Erythroblast (primary cell): ENCODE results near the gene SERGEF.

Experiments used
- GATA1 ChIP-seq: IDR thresholded peaks from 2 replicates; pipeline ENCODE4 v1.6.1; 2011; ENCODE audit warnings: low read depth, mild to moderate bottlenecking, control low read depth, low read length, moderate library complexity
- POLR2A ChIP-seq: IDR thresholded peaks from 2 replicates; pipeline ENCODE4 v1.6.1; 2011; ENCODE audit warnings: mild to moderate bottlenecking, low read length

DNA sequence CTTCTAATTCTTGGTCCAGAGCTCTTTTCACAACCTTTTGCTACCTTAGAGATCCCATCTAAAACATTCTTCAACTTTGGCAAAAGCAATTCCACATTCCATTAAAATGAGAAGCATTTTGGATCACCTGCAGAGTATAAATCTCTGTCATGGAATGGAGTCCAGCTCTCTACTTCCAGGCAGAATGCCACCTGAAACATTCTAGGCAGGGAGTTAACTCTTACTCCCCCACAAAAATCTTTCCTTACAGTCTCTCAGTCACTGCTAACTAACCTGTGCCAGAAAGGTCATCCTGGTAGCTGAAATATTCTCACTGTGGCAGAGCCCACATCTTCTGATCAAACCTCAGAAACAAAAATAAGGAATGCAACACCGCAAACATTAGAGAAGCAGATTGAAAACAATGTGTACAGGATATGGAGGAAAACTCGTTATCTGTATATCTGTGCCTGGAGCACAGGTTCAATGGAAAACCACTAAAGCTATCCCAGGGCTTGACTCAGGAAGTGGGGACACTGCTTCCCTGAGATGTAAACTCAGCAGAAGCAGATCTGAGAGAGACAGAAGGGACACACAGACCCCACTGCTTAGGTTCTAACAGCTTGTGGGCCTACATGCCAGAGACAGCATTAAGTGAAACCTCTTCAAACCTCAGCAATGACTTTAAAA is 199.3 kb downstream of the SERGEF start:
- TF ChIP-seq POLR2A, result no peak
- TF ChIP-seq GATA1, result no peak
